ENCODE measurements around the gene MLLT6.

Gene MLLT6

GRCh38 chr17:38768417-38768816, 63.3 kb downstream of the MLLT6 start:
- DNase-seq (ENCODE audit: low read depth) = no peak

GRCh38 chr17:38773258-38773657, 68.2 kb downstream of the MLLT6 start:
- DNase-seq (ENCODE audit: low read depth) = no peak

GRCh38 chr17:38777641-38778250, 72.7 kb downstream of the MLLT6 start:
- DNase-seq (ENCODE audit: low read depth) = no peak

Data from GM04504 (cell line).